ENCODE measurements around the gene CPNE7.

The CPNE7 gene

DNA sequence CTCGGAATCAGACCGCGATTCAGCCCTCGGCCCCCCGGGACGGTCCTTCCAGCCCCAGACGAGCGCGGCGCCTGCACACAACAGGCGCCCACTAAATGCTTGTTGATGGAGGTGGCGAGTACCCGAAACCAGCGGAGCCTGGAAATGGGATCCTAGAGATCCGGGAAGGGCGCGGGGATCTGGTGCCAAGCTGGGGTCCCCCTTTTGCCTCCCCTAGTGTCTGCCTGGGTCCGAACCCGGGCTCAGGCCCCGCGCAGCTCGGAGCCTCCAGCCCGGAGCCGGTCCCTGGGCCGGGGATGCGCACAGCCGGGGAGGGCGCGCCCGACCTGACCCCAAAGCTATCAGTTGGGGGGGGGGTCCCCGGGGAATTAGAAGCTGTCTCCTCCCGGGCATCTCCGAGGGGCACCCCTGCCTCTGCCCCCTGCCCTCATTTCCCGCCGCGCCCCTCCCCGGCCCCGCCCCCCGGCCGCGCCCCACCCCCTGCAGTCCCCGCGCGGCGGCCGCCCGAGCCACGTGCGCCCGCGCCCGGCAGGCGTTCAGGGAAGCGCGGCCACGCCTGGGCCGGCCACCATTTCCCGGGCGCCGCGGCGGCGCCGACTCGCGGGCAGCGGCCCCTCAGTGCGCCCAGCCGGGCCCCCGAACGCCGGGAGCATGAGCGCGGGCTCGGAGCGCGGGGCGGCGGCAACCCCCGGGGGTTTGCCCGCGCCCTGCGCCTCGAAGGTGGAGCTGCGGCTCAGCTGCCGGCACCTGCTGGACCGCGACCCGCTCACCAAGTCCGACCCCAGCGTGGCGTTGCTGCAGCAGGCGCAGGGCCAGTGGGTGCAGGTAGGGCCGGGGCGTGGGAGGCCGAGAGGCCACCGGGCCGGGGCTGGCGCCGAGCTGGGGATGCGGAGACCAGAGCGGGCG is at the start of gene CPNE7:
TSS of gene CPNE7 (plus strand) at position 512 of the 906 bp plus-strand sequence. CDS start at position 652, 140 bp downstream.
- peak; percentile 33 for DNase-seq

DNA sequence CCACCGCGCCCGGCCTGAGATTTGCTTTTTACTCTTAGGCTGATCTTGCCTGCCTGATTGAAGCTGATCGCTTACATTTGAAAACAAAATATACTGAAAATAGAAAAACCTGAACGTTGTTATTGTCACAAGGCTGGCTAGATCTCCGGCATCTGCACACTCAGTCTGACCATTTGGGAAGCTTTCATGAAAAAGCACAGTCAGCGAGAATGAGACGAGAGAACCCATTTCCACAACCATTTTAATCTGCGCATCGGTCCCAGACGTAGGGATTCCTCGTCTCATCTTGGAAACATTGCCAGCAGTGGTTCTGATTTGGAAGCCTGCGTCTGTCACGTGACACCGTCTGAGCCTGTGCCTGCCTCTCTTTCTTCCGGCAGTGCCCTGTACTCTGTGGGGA is 46.5 kb upstream of the CPNE7 start:
- DNase-seq = no peak

DNA sequence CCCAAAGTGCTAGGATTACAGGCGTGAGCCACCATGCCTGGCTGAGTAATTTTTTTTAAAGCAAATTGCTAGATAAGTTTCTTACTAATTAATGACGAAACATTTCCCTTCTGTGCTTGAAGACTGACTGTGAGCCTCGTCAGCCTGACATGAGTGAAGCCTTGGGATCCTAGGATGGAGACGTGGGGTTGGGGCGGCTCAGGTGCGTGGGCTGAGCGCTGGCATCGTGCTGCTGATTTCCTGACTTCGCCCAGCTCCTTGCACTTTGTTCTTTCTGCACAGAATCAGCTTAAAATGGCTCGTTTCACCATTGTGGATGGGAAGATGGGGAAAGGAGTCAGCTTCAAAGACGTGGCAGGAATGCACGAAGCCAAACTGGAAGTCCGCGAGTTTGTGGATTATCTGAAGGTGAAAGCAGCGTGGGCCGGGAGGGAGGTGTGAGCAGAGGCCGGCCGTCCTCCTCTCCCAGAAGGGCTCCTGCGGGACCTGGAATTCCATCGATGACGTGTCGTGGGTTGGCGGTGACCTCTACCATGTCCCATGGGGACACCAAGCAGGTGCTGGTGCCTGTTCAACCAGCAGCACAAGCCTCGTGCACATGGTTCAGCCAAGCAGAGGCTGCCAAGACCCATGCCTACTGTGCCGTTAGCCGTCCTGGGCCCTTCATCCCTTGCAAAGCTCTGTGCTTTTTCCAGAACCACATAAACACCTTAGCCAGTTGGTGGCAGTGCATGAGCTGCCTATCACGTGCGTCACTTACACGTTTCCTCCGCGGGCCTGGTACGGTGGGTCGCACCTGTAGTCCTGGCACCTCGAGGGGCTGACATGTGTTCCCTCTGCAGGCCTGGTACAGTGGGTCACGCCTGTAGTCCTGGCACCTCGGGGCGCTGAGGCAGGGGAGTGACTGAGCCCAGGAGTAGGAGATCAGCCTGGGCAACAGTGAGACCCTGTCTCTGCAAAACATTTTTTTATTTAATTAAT is 44.9 kb upstream of the CPNE7 start:
- no peak for DNase-seq

DNA sequence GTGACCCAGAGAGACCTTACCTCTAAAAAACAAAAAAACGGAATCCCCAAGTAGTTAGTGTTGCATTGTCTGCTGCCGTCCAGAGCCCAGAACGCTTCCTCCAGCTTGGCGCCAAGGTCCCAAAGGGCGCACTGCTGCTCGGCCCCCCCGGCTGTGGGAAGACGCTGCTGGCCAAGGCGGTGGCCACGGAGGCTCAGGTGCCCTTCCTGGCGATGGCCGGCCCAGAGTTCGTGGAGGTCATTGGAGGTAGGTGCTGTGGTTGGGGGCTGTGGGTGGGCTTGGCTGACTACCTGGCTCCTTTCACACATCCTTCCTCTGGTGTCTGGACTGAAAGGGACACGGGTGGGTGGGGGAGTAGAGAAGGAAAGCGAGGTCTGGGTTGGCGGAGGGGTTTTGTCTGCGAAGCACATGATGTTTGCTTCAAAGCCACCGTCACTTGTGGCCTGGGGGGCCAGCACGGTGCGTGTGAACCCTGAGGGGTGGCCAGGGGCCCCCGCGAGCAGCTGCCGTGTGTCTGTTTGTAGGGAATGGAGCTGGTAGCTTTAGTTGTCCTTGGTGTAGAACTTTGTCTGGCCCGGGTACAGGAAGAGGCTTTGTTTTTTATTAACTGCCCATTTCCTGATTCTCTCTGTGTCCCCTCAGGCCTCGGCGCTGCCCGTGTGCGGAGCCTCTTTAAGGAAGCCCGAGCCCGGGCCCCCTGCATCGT is 43.6 kb upstream of the CPNE7 start:
- no peak for DNase-seq

DNA sequence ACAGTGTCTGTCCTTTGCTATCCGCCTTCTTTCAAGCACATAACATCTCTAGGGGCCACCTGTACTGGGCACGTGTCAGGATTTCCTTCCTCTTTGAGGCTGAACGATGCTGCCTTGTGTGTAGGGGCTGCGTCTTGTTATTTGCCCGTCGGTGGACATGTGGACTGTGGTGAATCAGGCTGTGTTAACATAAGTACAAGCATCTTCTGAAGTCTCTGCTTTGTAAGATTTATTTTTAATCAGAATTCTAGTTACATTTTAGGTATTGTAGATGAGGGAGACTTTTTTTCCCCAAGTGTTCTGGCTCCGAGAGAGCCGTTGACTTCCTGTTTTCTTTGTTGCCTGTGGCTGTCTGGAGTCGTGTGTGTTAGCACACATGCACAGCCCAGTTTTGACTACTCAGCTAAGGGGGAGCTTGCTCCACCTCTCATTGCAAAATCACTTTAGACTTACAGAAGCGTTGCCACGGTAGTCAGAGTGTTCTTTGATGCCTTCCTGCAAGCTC is 41.3 kb upstream of the CPNE7 start:
- DNase-seq = no peak

GRCh38 chr16:89536371-89536770 is 39.2 kb upstream of the CPNE7 start:
- DNase-seq = no peak

GRCh38 chr16:89536886-89537548 is 38.5 kb upstream of the CPNE7 start:
- DNase-seq = no peak

- DNase-seq = no peak
Observed at GRCh38 chr16:89537549-89537925, 38.0 kb upstream of the CPNE7 start.

GRCh38 chr16:89538286-89538685 is 37.3 kb upstream of the CPNE7 start:
- DNase-seq = no peak

GRCh38 chr16:89540557-89540956 is 35.0 kb upstream of the CPNE7 start:
- no peak for DNase-seq

GRCh38 chr16:89541792-89542191 is 33.8 kb upstream of the CPNE7 start:
- no peak for DNase-seq

DNA sequence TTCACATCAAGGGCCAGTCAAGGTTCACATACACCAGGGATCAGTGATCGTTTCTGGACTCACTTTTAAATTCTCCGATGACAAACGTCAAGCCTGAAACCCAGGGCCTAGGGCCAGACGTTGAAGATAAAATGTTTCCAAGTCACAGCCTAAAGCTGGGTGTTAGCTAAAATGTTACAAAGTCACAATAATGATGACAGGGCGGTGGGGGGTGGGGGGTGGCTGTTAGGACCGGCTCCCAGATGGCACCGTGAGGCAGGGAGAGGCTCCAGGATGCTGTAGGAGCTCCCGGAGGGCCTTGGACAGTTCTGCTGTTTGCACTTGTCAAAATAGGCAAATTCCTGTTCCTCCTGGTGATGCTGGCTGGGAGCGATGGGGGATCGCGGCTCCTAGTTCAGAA is 31.4 kb upstream of the CPNE7 start:
- no peak for DNase-seq

GRCh38 chr16:89544713-89545043 is 30.9 kb upstream of the CPNE7 start:
- DNase-seq = no peak

DNA sequence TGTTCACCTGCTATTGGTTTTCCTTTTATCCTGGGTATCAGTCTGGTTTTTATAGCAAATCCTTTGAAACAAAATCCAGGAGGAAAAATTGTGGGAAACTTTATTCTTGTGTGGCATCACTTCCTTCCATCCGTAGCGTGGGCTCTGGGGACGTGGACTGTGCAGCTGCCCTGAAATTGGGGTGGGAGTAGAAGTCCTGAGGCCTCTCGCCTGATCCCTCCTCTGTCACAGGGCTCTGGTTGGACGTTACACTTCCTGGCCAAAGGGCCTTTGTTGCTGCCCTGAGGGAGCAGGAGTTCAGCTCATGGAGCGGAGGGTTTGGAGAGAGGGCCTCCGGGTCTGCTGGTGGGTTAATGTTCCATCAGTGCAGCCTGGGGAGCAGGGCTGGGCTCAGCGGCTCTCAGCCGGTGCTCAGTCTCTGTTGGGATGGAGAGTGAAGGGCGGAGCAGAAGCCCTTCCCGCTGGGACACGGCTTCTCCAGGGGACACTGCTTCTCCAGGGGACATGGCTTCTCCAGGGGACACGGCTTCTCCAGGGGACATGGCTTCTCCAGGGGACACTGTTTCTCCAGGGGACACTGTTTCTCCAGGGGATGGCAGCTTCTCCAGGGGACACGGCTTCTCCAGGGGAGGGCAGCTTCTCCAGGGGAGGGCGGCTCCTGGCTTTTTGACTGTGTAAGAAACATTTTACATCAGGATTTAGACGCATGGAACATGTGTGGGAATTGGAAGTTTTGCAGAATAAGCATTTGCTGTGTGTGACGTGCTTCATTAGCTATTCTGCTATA is 30.3 kb upstream of the CPNE7 start:
- DNase-seq = no peak

DNA sequence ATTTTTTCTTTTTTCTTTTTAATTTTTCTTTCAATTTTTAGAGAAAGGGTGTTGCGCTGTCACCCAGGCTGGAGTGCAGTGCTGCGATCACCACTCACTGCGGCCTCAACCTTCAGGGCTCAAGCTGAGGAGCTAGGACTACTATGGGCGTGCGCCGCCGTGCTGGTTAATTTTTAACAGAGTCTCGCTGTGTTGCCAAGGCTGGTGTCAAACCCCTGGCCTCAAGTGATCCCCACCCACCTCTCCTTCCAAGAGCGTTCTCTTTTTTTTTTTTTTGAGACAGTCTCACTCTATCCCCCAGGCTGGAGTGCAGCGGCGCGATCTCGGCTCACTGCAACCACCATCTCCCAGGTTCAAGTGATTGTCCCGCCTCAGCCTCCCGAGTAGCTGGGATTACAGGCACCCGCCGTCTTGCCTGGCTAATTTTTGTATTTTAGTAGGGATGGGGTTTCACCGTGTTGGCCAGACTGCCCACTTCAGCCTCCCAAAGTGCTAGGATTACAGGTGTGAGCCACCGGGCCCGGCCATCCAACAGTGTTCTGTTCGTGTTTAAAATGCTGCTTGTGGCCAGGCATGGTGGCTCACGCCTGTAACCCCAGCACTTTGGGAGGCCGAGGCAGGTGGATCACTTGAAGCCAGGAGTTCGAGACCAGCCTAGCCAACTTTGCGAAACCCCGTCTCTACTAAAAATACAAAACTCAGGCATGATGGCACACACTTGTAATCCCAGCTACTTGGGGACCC is 29.6 kb upstream of the CPNE7 start:
- DNase-seq = no peak

- no peak for DNase-seq
Observed at GRCh38 chr16:89546781-89547180, 28.8 kb upstream of the CPNE7 start.

- DNase-seq = no peak
Observed at GRCh38 chr16:89547291-89547690, 28.3 kb upstream of the CPNE7 start.

- DNase-seq = no peak
Observed at GRCh38 chr16:89547860-89548259, 27.7 kb upstream of the CPNE7 start.

DNA sequence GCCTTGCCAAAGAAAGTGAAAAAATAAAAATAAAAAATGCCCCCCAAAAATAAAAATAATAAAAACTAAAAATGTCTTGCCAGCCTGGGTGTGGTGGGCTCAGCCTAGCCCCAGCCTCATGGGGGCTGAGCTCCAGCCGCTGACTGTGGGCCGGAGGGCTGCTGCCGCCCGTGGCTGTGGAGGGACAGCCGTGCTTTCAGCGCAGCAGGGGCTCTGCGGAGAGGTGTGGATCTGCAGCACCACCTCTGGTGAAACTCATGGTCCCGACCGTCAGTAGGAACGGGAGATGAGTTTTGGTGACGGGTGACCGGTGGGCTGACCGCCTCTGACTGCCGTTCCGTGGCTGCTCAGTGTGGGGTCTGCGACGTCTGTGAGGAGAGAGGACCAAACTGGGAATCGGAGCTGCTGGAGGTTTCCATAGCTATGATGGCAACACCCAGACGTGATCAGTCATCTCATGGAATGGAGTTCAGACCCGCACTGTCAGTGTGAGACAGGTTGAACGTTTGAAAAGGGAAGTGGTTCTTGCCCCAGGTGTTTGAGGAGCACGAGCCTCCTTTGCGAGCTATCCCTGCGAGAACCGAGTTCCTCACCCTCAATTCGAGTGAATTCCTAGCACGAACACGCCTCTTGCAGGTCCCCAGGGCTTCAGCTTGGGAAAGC is 27.1 kb upstream of the CPNE7 start:
- no peak for DNase-seq

- no peak for DNase-seq
Observed at GRCh38 chr16:89549007-89549700, 26.4 kb upstream of the CPNE7 start.

Data from stimulated activated CD4-positive, alpha-beta T cell treated with anti-CD3 and anti-CD28 coated beads, Interleukin-12 subunit alpha, Interleukin-12 subunit beta, amount 100 ng/mL, for 4 hours (primary cell).